ENCODE results near the gene TBC1D5.

TBC1D5 gene

GRCh38 chr3:17456650-17457049 lies 285.8 kb downstream of the TBC1D5 start:
- DNase-seq: no peak

GRCh38 chr3:17456046-17456445 lies 286.4 kb downstream of the TBC1D5 start:
- no peak for DNase-seq

GRCh38 chr3:17444865-17445264 lies 297.6 kb downstream of the TBC1D5 start:
- no peak for DNase-seq

- DNase-seq: no peak
Observed at GRCh38 chr3:17443142-17443541, 299.3 kb downstream of the TBC1D5 start.

GRCh38 chr3:17442332-17443049 lies 299.9 kb downstream of the TBC1D5 start:
- DNase-seq: no peak

- no peak for DNase-seq
Observed at GRCh38 chr3:17433876-17434275, 308.6 kb downstream of the TBC1D5 start.

GRCh38 chr3:17432236-17432635 lies 310.2 kb downstream of the TBC1D5 start:
- no peak for DNase-seq

- no peak for DNase-seq
Observed at GRCh38 chr3:17431484-17432045, 310.9 kb downstream of the TBC1D5 start.

GRCh38 chr3:17431004-17431403 lies 311.4 kb downstream of the TBC1D5 start:
- peak; percentile 24 for DNase-seq

- no peak for DNase-seq
Observed at GRCh38 chr3:17430582-17430981, 311.8 kb downstream of the TBC1D5 start.

GRCh38 chr3:17423786-17424536 lies 318.5 kb downstream of the TBC1D5 start:
- DNase-seq: no peak

- no peak for DNase-seq
Observed at GRCh38 chr3:17422636-17423035, 319.8 kb downstream of the TBC1D5 start.

- peak; percentile 84 for DNase-seq
Observed at GRCh38 chr3:17420668-17421067, 321.8 kb downstream of the TBC1D5 start.

- DNase-seq: peak; percentile 47
Observed at GRCh38 chr3:17412950-17413530, 329.4 kb downstream of the TBC1D5 start.

GRCh38 chr3:17411157-17411877 lies 331.1 kb downstream of the TBC1D5 start:
- no peak for DNase-seq

- no peak for DNase-seq
Observed at GRCh38 chr3:17407576-17407975, 334.9 kb downstream of the TBC1D5 start.

GRCh38 chr3:17404548-17404947 lies 337.9 kb downstream of the TBC1D5 start:
- no peak for DNase-seq

- DNase-seq: no peak
Observed at GRCh38 chr3:17402442-17402841, 340.0 kb downstream of the TBC1D5 start.

- no peak for DNase-seq
Observed at GRCh38 chr3:17401912-17402311, 340.5 kb downstream of the TBC1D5 start.

- DNase-seq: no peak
Observed at GRCh38 chr3:17399586-17399985, 342.8 kb downstream of the TBC1D5 start.

- DNase-seq: no peak
Observed at GRCh38 chr3:17398959-17399551, 343.4 kb downstream of the TBC1D5 start.

GRCh38 chr3:17396036-17396435 lies 346.4 kb downstream of the TBC1D5 start:
- no peak for DNase-seq
